Fibroblast of lung (primary cell): Measurements from ENCODE around the gene DOLPP1. TPM values are rescaled to one million over a fixed set of nuclear protein-coding genes. Genes with fewer than 3 reads are reported as not detected.

Experiments
- DNase-seq, 2 donors: peaks; one replicate each; pipeline versions ENCODE4 v3.0.0 to v3.0.0-alpha.2; 2010; ENCODE audit warnings: low read depth in 2 of 2
- H2AFZ ChIP-seq: 2 replicates; pipeline ENCODE4 v1.5.1; 2012; ENCODE audit warnings: low read length, control low read depth, inconsistent platforms
- H3K27ac ChIP-seq: 2 replicates; pipeline ENCODE4 v1.5.1; 2011; ENCODE audit warnings: low read length, control low read depth; ENCODE audit not compliant: insufficient read depth
- H3K27me3 ChIP-seq: 2 replicates; pipeline ENCODE4 v1.5.1; 2011; ENCODE audit warnings: mild to moderate bottlenecking, low read length; ENCODE audit not compliant: control insufficient read depth, insufficient read depth
- H3K36me3 ChIP-seq: 2 replicates; pipeline ENCODE4 v1.5.1; 2011; ENCODE audit warnings: low read length; ENCODE audit not compliant: control insufficient read depth, insufficient read depth
- H3K4me1 ChIP-seq: 2 replicates; pipeline ENCODE4 v1.5.1; 2011; ENCODE audit warnings: low read length; ENCODE audit not compliant: control insufficient read depth, insufficient read depth; ENCODE audit errors: extremely low read depth
- H3K4me2 ChIP-seq: 2 replicates; pipeline ENCODE4 v1.5.1; 2011; ENCODE audit warnings: low read length, control low read depth; ENCODE audit not compliant: insufficient read depth; ENCODE audit errors: extremely low read depth
- H3K4me3 ChIP-seq, 4 experiments: fragments of 200-600 bp in 1 of 4; sonication (generic) in 1 of 4; replicated peaks in 1 of 4; 2 replicates each; pipeline ENCODE4 v1.5.1; 2011 to 2016; ENCODE audit warnings: low read length in 4 of 4, low read depth in 3 of 4, mild to moderate bottlenecking in 3 of 4, control low read depth in 2 of 4, inconsistent platforms in 1 of 4, mixed read lengths in 1 of 4; ENCODE audit not compliant: insufficient read depth in 1 of 4; ENCODE audit errors: control extremely low read depth in 1 of 4
- H3K79me2 ChIP-seq: 2 replicates; pipeline ENCODE4 v1.5.1; 2012; ENCODE audit warnings: mild to moderate bottlenecking, low read length, inconsistent platforms; ENCODE audit not compliant: control insufficient read depth, insufficient read depth
- H3K9ac ChIP-seq: 2 replicates; pipeline ENCODE4 v1.5.1; 2011; ENCODE audit warnings: mild to moderate bottlenecking, low read length, control low read depth; ENCODE audit not compliant: insufficient read depth
- H3K9me3 ChIP-seq: 2 replicates; pipeline ENCODE4 v1.5.1; 2012; ENCODE audit warnings: low read depth, low read length; ENCODE audit not compliant: control insufficient read depth, insufficient read depth
- H4K20me1 ChIP-seq: 2 replicates; pipeline ENCODE4 v1.5.1; 2011; ENCODE audit warnings: low read length; ENCODE audit not compliant: control insufficient read depth, insufficient read depth; ENCODE audit errors: extremely low read depth
- CTCF ChIP-seq, 2 donors: IDR thresholded peaks in 1 of 2; conservative IDR thresholded peaks in 1 of 2; 1 replicate in 1 of 2; 2 replicates in 1 of 2; pipeline ENCODE4 v1.5.1; 2011 to 2012; ENCODE audit warnings: low read length in 2 of 2, control low read depth in 1 of 2, inconsistent platforms in 1 of 2, low read depth in 1 of 2, mild to moderate bottlenecking in 1 of 2
- EZH2 ChIP-seq: IDR thresholded peaks from 2 replicates; pipeline ENCODE4 v1.5.1; 2012; ENCODE audit warnings: low read length, control low read depth, mild to moderate bottlenecking; ENCODE audit errors: missing control alignments
- polyA plus RNA-seq, 2 donors: library from polyadenylated mRNA; depleted of rRNA in 1 of 2; stranded (reverse) in 1 of 2; unstranded in 1 of 2; fragments of >200 nt; gene quantifications; 2 replicates each; pipeline ENCODE4 v1.2.1, GENCODE V29; 2011 to 2012; ENCODE audit warnings: missing spikeins in 1 of 2
- total RNA-seq: library from RNA; depleted of rRNA; stranded (reverse); fragments of >200 nt; gene quantifications from 2 replicates; pipeline ENCODE4 v1.2.1, GENCODE V29; 2014

The DOLPP1 gene
- total and polyA plus RNA-seq, 2 donors (not counting 1 experiment from before 2014, with no cell fraction given), result 7.4 to 9.7 TPM

GRCh38 chr9:129036923-129037766 is 43.8 kb upstream of the DOLPP1 start:
- H3K27me3 ChIP-seq, result no peaks in the 10 kb centered on the region
- peaks cover 3% of the 10 kb centered on the region for H3K36me3 ChIP-seq
- peak overlapping the region; percentile 77 to 95 (median 81) for H3K4me3 ChIP-seq
- H3K27ac ChIP-seq, result peak overlapping the region; percentile 59
- TF ChIP-seq EZH2, result no peak
- no peak for TF ChIP-seq CTCF (conservative IDR thresholded peaks at IDR 0.05 in 1 of 2, IDR thresholded peaks at IDR 0.05 in 1 of 2; ENCODE audit: low read depth in 1 of 2, low read length in 2 of 2)
- H3K4me2 ChIP-seq, result peak overlapping the region; percentile 94
- DNase-seq, result no peak
- peak overlapping the region; percentile 83 for H3K9ac ChIP-seq
- peaks cover 13% of the 10 kb centered on the region for H3K79me2 ChIP-seq
- peak overlapping the region; percentile 66 for H2AFZ ChIP-seq
- peaks cover 9% of the 10 kb centered on the region for H3K4me1 ChIP-seq
- no peaks in the 10 kb centered on the region for H3K9me3 ChIP-seq
- H4K20me1 ChIP-seq, result no peaks in the 10 kb centered on the region

- Histone ChIP-seq H3K9me3 (no peaks in the 10 kb centered on the region), H2AFZ (no peak overlapping the region), H3K27me3 (no peaks in the 10 kb centered on the region), H3K4me3 (peak overlapping the region; percentile 77 to 95 (median 81)), H4K20me1 (no peaks in the 10 kb centered on the region), H3K4me2 (peak overlapping the region; percentile 94), H3K9ac (peak overlapping the region; percentile 13), H3K4me1 (peaks cover 9% of the 10 kb centered on the region), H3K27ac (peak overlapping the region; percentile 17), H3K79me2 (peaks cover 13% of the 10 kb centered on the region), H3K36me3 (peaks cover 8% of the 10 kb centered on the region)
- TF ChIP-seq EZH2 (no peak), CTCF (conservative IDR thresholded peaks at IDR 0.05 in 1 of 2, IDR thresholded peaks at IDR 0.05 in 1 of 2; ENCODE audit: low read depth in 1 of 2, low read length in 2 of 2) (no peak)
- no peak for DNase-seq
Observed at GRCh38 chr9:129037767-129038098, 43.2 kb upstream of the DOLPP1 start.

- peak overlapping the region; percentile 17 for H3K27ac ChIP-seq
- H3K4me2 ChIP-seq, result peak overlapping the region; percentile 94
- no peaks in the 10 kb centered on the region for H3K9me3 ChIP-seq
- no peak overlapping the region for H2AFZ ChIP-seq
- peak overlapping the region; percentile 13 for H3K9ac ChIP-seq
- peaks cover 8% of the 10 kb centered on the region for H3K36me3 ChIP-seq
- peak overlapping the region; percentile 77 to 95 (median 81) for H3K4me3 ChIP-seq
- TF ChIP-seq EZH2 (no peak), CTCF (conservative IDR thresholded peaks at IDR 0.05 in 1 of 2, IDR thresholded peaks at IDR 0.05 in 1 of 2; ENCODE audit: low read depth in 1 of 2, low read length in 2 of 2) (no peak)
- H4K20me1 ChIP-seq, result no peaks in the 10 kb centered on the region
- H3K27me3 ChIP-seq, result no peaks in the 10 kb centered on the region
- peaks cover 9% of the 10 kb centered on the region for H3K4me1 ChIP-seq
- no peak for DNase-seq
- peaks cover 13% of the 10 kb centered on the region for H3K79me2 ChIP-seq
Observed at GRCh38 chr9:129038109-129038852, 42.6 kb upstream of the DOLPP1 start.
